ENCODE data around the gene KIF1A.
A peak's percentile ranks its signal among the peaks of the same experiment; 100 is the strongest.

GRCh38 chr2:240818293-240819125, 1.5 kb downstream of the KIF1A start:
- TF ChIP-seq CTCF (IDR thresholded peaks at IDR 0.05; ENCODE audit: poor library complexity) (no peak), EZH2phosphoT487 (IDR thresholded peaks at IDR 0.05; ENCODE audit: low read depth, severe bottlenecking, unreplicated experiment) (no peak), EZH2 (IDR thresholded peaks at IDR 0.05; ENCODE audit: borderline replicate concordance) (peak; percentile 9)

All from hepatocyte (in vitro differentiated cells).